ENCODE measurements around the gene GPR39. TPM values are rescaled to one million over a fixed set of nuclear protein-coding genes. Genes with fewer than 3 reads are reported as not detected.

The GPR39 gene
- total RNA-seq, 2 donors from 2014 or later: 3.6 to 5.3 TPM

GRCh38 chr2:132437852-132438669 lies 21.5 kb downstream of the GPR39 start:
- TF ChIP-seq CTCF (IDR thresholded peaks at IDR 0.05): no peak
- TF ChIP-seq POLR2A (IDR thresholded peaks at IDR 0.05): no peak
- TF ChIP-seq POLR2AphosphoS5 (IDR thresholded peaks at IDR 0.05): no peak
- no peaks in the 10 kb centered on the region for H3K27me3 ChIP-seq (replicated peaks; ENCODE audit: insufficient read depth)
- H3K27ac ChIP-seq: no peak overlapping the region
- no peaks in the 10 kb centered on the region for H3K36me3 ChIP-seq
- H3K4me3 ChIP-seq: no peak overlapping the region
- 93% methylated on average over 5 of the region's 5 CpGs for WGBS
- H3K4me1 ChIP-seq (replicated peaks): no peaks in the 10 kb centered on the region
- DNase-seq (ENCODE audit: low spot score): no peak
- no peaks in the 10 kb centered on the region for H3K9me3 ChIP-seq
- intact Hi-C loops (cut with DNase I): no loop called here

GRCh38 chr2:132438691-132439090 lies 22.1 kb downstream of the GPR39 start:
- no peaks in the 10 kb centered on the region for H3K27me3 ChIP-seq (replicated peaks; ENCODE audit: insufficient read depth)
- WGBS: 61% methylated on average over 4 of the region's 4 CpGs

GRCh38 chr2:132439703-132440398 lies 23.2 kb downstream of the GPR39 start:
- intact Hi-C loops (cut with DNase I): no loop called here
- Histone ChIP-seq H3K9me3 (no peaks in the 10 kb centered on the region), H3K27ac (no peak overlapping the region), H3K27me3 (replicated peaks; ENCODE audit: insufficient read depth) (no peaks in the 10 kb centered on the region), H3K4me3 (no peak overlapping the region), H3K4me1 (replicated peaks) (no peaks in the 10 kb centered on the region), H3K36me3 (no peaks in the 10 kb centered on the region)
- DNase-seq (ENCODE audit: low spot score): no peak
- TF ChIP-seq POLR2AphosphoS5 (IDR thresholded peaks at IDR 0.05): no peak
- TF ChIP-seq POLR2A (IDR thresholded peaks at IDR 0.05): no peak
- TF ChIP-seq CTCF (IDR thresholded peaks at IDR 0.05): no peak
- WGBS: 65% methylated on average over 6 of the region's 6 CpGs

More at GRCh38 chr2:132438691-132439090, 22.1 kb downstream of the GPR39 start:
- no peak for TF ChIP-seq POLR2A (IDR thresholded peaks at IDR 0.05)
- TF ChIP-seq CTCF (IDR thresholded peaks at IDR 0.05): no peak
- TF ChIP-seq POLR2AphosphoS5 (IDR thresholded peaks at IDR 0.05): no peak
- H3K27ac ChIP-seq: no peak overlapping the region
- no peak overlapping the region for H3K4me3 ChIP-seq
- H3K4me1 ChIP-seq (replicated peaks): no peaks in the 10 kb centered on the region
- H3K36me3 ChIP-seq: no peaks in the 10 kb centered on the region
- H3K9me3 ChIP-seq: no peaks in the 10 kb centered on the region
- no peak for DNase-seq (ENCODE audit: low spot score)
- intact Hi-C loops (cut with DNase I): no loop called here

GRCh38 chr2:132441051-132441450 lies 24.4 kb downstream of the GPR39 start:
- H3K36me3 ChIP-seq: no peaks in the 10 kb centered on the region
- intact Hi-C loops (cut with DNase I): no loop called here
- H3K4me3 ChIP-seq: no peak overlapping the region
- H3K4me1 ChIP-seq (replicated peaks): no peaks in the 10 kb centered on the region
- H3K27ac ChIP-seq: no peak overlapping the region
- H3K9me3 ChIP-seq: no peaks in the 10 kb centered on the region
- TF ChIP-seq POLR2A (IDR thresholded peaks at IDR 0.05): no peak
- no peak for TF ChIP-seq POLR2AphosphoS5 (IDR thresholded peaks at IDR 0.05)
- no peak for TF ChIP-seq CTCF (IDR thresholded peaks at IDR 0.05)
- H3K27me3 ChIP-seq (replicated peaks; ENCODE audit: insufficient read depth): no peaks in the 10 kb centered on the region
- WGBS: 88% methylated on average over 1 of the region's 1 CpG
- no peak for DNase-seq (ENCODE audit: low spot score)
